ENCODE data around the gene CBR1. TPM values are rescaled to one million over a fixed set of nuclear protein-coding genes. Genes with fewer than 3 reads are reported as not detected.

Gene CBR1
- polyA plus RNA-seq, 3 donors, result 36.9 to 114 (median 100) TPM

DNA sequence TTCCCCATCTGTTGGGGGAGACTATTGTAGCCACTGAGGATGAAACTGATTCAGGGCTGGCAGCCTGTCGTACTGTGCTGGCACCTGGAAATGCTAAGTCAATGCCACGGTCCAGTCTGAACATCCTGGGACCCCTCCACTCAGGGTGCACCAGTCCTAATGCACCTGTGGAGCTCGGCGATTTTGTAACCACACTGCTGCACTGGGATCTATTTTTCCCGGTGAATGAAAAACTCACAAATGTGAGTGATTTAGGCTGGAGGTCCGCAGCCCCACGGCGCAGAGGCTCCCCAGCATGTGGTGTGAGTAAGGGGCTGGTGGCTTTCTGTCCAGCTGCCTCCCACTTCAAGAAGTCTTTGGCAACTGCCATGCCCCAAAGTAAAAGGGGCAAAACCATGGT, 45.0 kb upstream of the CBR1 start:
- peaks cover 0 to 7% (median 3%) of the 10 kb centered on the region in 3 donors for H3K27me3 Mint-ChIP-seq (ENCODE audit: low read depth in 3 of 3)
- H3K9ac ChIP-seq (ENCODE audit: insufficient read depth, low read length, poor library complexity, severe bottlenecking), result no peak overlapping the region
- no peak overlapping the region for H3K27ac ChIP-seq (ENCODE audit: low read depth in 1 of 2, low read length in 2 of 2)
- H3K4me3 ChIP-seq (replicated peaks in 1 of 3; ENCODE audit: low read depth in 2 of 3, low read length in 3 of 3), result no peak overlapping the region
- DNase-seq, result no peak
- H2AFZ ChIP-seq (ENCODE audit: insufficient read depth, low read depth, low read length, poor library complexity, severe bottlenecking), result no peak overlapping the region
- no peak overlapping the region for H3K4me2 ChIP-seq (replicated peaks; ENCODE audit: extremely low read depth, low read length, poor library complexity, severe bottlenecking)
- H3K4me1 Mint-ChIP-seq, result peaks cover 13% of the 10 kb centered on the region
- H3K27me3 ChIP-seq (ENCODE audit: control insufficient read depth in 2 of 2, insufficient read depth in 2 of 2, low read length in 2 of 2), result no peaks in the 10 kb centered on the region
- H3K4me3 Mint-ChIP-seq, result no peak overlapping the region
- TF ChIP-seq, protein P1, sequence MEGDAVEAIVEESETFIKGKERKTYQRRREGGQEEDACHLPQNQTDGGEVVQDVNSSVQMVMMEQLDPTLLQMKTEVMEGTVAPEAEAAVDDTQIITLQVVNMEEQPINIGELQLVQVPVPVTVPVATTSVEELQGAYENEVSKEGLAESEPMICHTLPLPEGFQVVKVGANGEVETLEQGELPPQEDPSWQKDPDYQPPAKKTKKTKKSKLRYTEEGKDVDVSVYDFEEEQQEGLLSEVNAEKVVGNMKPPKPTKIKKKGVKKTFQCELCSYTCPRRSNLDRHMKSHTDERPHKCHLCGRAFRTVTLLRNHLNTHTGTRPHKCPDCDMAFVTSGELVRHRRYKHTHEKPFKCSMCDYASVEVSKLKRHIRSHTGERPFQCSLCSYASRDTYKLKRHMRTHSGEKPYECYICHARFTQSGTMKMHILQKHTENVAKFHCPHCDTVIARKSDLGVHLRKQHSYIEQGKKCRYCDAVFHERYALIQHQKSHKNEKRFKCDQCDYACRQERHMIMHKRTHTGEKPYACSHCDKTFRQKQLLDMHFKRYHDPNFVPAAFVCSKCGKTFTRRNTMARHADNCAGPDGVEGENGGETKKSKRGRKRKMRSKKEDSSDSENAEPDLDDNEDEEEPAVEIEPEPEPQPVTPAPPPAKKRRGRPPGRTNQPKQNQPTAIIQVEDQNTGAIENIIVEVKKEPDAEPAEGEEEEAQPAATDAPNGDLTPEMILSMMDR (IDR thresholded peaks at IDR 0.05), result no peak
- intact Hi-C loops (cut with micrococcal nuclease), result loop anchor here (5.0 to 10.0 kb wide), 2 partner anchors 180 to 1277 kb away; no protein-coding TSS in a partner anchor
- no peaks in the 10 kb centered on the region for H3K9me3 ChIP-seq (replicated peaks in 1 of 2; ENCODE audit: control insufficient read depth in 1 of 2, insufficient read depth in 1 of 2, low read length in 2 of 2)
- no peaks in the 10 kb centered on the region for H4K20me1 ChIP-seq (ENCODE audit: insufficient read depth, low read length)
- WGBS (ENCODE audit: insufficient coverage), result 96% methylated on average over 8 of the region's 8 CpGs
- H3K9me3 Mint-ChIP-seq, result peaks cover 0 to 1% (median 0%) of the 10 kb centered on the region in 7 donors
- no peaks in the 10 kb centered on the region for H3K36me3 Mint-ChIP-seq
- H3K4me1 ChIP-seq (ENCODE audit: control insufficient read depth in 1 of 2, insufficient read depth in 2 of 2, low read length in 2 of 2), result no peaks in the 10 kb centered on the region
- no peaks in the 10 kb centered on the region for H3K36me3 ChIP-seq (replicated peaks in 1 of 2; ENCODE audit: control insufficient read depth in 1 of 2, insufficient read depth in 2 of 2, low read length in 2 of 2)
- H3K27ac Mint-ChIP-seq, result no peak overlapping the region
- no peaks in the 10 kb centered on the region for H3K79me2 ChIP-seq (ENCODE audit: insufficient read depth, low read length)

DNA sequence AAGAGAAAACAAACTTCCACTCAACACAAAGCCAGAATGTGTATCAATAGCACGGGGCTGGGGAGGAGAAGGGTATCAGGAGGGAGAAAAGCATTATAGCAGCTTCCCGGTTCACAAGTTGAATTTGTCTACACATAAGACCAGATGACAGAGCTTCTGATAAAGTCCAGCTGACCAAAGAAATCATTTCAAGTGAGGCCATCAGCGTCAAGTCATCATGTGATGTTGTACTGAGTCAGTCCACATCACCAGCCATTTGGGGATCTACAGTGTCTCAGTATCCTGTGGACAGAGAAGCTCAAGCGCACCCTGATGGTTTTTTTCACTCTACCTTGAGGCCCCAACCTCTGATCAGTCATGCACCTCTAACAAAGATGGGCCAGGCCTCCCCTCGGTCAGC, 42.5 kb upstream of the CBR1 start:
- H3K27ac Mint-ChIP-seq, result no peak overlapping the region
- H3K36me3 Mint-ChIP-seq, result no peaks in the 10 kb centered on the region

More for the DNA sequence above, 42.5 kb upstream of the CBR1 start:
- TF ChIP-seq, protein P1 (IDR thresholded peaks at IDR 0.05), result no peak
- Mint-ChIP-seq H3K27me3 (ENCODE audit: low read depth in 3 of 3) (peaks cover 0 to 7% (median 7%) of the 10 kb centered on the region in 3 donors), H3K4me3 (no peak overlapping the region), H3K4me1 (peaks cover 5% of the 10 kb centered on the region), H3K9me3 (peaks cover 0 to 3% (median 0%) of the 10 kb centered on the region in 7 donors)
- Histone ChIP-seq H3K36me3 (replicated peaks in 1 of 2; ENCODE audit: control insufficient read depth in 1 of 2, insufficient read depth in 2 of 2, low read length in 2 of 2) (no peaks in the 10 kb centered on the region), H3K4me3 (replicated peaks in 1 of 3; ENCODE audit: low read depth in 2 of 3, low read length in 3 of 3) (no peak overlapping the region), H3K79me2 (ENCODE audit: insufficient read depth, low read length) (no peaks in the 10 kb centered on the region), H2AFZ (ENCODE audit: insufficient read depth, low read depth, low read length, poor library complexity, severe bottlenecking) (no peak overlapping the region), H4K20me1 (ENCODE audit: insufficient read depth, low read length) (no peaks in the 10 kb centered on the region), H3K4me1 (ENCODE audit: control insufficient read depth in 1 of 2, insufficient read depth in 2 of 2, low read length in 2 of 2) (no peaks in the 10 kb centered on the region), H3K9ac (ENCODE audit: insufficient read depth, low read length, poor library complexity, severe bottlenecking) (no peak overlapping the region), H3K9me3 (replicated peaks in 1 of 2; ENCODE audit: control insufficient read depth in 1 of 2, insufficient read depth in 1 of 2, low read length in 2 of 2) (no peaks in the 10 kb centered on the region), H3K4me2 (replicated peaks; ENCODE audit: extremely low read depth, low read length, poor library complexity, severe bottlenecking) (no peak overlapping the region), H3K27ac (ENCODE audit: low read depth in 1 of 2, low read length in 2 of 2) (no peak overlapping the region), H3K27me3 (ENCODE audit: control insufficient read depth in 2 of 2, insufficient read depth in 2 of 2, low read length in 2 of 2) (no peaks in the 10 kb centered on the region)
- intact Hi-C loops (cut with micrococcal nuclease), result loop anchor here (5.0 to 10.0 kb wide), 2 partner anchors 183 to 1280 kb away; no protein-coding TSS in a partner anchor
- 100% methylated on average over 2 of the region's 5 CpGs for WGBS (ENCODE audit: insufficient coverage)
- no peak for DNase-seq
